Measurements from ENCODE around the gene YWHAB.
"Not testable (repeated sequence)": the region's sequence is repeated elsewhere in the genome, so short reads cannot be mapped to it uniquely, and the experiment has no call there.

The YWHAB gene

DNA sequence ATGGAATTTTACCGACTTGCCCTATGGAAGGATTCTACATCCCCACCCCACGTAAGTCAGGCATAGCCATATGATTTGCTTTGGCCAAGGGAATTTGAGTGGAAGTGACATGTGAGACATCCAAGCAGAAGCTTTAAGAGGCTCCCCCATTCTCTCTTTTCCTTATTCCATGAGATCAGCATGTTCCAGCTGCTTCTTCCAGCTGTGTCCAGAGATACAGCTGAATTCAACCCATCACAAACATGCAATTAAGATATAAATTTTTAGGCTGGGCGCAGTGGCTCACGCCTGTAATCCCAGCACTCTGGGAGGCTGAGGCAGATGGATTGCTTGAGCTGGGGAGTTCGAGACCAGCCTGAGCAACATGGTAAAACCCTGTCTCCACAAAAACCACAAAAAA is 16.0 kb upstream of the YWHAB start:
- no peak for DNase-seq

DNA sequence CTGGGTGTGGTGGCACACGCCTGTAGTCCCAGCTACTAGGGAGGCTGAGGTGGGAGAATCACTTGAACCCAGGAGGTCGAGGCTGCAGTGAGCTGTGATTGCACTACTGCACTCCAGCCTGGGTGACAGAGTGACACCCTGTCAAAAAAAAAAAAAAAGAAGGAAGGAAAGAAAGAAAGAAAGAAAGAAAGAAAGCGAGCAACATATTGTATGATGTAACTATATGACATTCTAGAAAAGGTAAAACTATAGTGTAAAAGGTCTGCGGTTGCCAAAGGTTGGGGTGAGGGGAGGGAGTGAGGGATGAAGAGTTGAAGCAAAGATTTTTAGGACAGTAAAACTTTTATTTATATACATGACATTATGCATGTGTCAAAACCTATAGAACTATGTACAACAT is 3.1 kb upstream of the YWHAB start:
- DNase-seq: not testable (repeated sequence)

DNA sequence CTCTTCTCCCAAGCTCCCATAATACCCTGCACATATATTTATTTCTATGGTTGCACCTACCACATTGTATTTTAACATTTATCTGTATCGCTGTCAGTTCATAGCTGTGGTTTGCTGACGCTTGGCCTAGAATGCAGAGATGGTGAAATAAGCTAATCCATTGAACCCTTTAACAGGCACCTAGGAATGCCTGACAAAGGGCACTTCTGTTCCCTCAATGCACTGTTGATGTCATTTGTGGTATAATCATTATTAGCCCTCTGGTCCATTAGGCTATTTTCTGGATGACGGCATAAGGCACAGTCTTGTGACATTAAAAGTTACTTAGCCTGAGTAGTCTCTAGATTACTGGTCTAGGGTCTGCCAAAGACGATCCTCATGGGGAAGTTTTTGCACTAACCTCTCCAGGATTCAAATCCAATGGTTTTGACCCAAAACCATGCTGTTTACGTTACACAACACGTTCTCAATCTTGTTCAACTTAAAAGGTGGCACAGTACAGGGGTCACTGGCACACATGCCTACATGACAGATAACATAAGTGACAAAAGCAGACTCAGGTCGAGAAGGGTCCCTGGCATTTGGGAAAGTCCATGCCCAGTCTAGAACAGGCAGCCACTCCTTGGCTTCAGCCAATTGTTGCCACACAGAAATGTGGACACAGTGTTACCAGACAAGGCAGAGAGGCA is 2.1 kb upstream of the YWHAB start:
- no peak for DNase-seq

- DNase-seq: no peak
These were observed 556 bp upstream of the YWHAB start for GRCh38 chr20:44884907-44885391.

DNA sequence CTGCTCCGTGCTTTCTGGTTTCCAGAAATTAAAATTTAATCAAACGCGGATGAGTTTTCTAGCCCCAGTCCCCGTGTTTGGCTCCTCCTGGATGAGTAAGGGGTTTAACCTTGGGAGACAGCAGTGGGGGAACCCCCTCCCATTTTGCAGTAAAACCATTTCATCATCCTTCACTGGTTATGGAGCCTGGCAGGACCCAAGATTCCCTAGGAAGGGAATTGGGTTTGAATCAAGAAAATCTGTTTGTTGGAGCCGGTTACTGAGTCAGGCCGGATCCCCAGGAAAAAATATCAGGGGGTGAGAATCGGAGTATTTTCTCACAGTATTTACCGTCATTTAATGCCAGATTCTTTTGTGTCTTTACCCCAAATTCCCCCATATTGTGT is 754 bp downstream of the YWHAB start:
- DNase-seq: no peak

- DNase-seq: no peak
These were observed 1.3 kb downstream of the YWHAB start for GRCh38 chr20:44886828-44887227.

GRCh38 chr20:44887466-44887865 is 2.0 kb downstream of the YWHAB start:
- no peak for DNase-seq

DNA sequence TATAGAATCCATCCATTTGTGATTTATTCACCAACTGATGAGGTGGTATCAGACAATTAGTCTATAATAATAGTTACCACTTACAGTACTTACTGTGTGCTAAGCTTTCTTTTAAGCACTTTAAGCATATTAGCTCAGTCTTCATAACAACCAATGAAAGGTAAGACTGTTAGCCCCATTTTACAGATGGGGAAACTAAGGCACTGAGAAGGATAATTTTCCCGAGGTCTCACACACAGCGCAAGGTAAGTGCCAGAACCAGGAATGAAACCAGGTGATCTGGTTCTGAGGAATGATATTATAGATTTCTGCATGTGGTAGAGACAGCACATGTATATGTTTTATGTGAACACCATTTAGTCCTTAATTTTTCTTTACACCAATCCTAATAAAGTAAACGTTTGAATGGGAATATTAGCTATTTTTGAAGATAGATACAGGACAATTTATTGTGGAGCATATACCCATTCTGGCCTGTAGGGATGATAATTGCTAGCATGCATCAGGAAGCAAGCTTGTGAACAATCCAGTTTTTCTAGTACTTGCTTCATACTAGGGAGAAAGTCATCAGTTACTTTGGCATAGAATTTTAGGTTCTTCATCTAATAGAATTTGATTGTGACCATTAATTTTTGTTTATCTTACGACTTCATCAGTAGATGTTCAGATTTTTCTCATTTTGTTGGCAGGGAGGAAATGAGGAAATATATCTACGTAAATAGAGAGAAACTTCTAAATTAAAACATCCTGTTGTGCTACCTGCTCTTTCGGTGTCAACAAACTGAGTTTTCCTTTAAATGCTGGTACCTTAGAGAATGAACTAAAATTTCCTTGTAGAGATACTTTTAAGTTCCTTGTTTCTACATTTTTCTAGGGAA is 3.0 kb downstream of the YWHAB start:
- no peak for DNase-seq

GRCh38 chr20:44891826-44892225 is 6.3 kb downstream of the YWHAB start:
- no peak for DNase-seq

- DNase-seq: no peak
These were observed 9.5 kb downstream of the YWHAB start for GRCh38 chr20:44894959-44895358.

DNA sequence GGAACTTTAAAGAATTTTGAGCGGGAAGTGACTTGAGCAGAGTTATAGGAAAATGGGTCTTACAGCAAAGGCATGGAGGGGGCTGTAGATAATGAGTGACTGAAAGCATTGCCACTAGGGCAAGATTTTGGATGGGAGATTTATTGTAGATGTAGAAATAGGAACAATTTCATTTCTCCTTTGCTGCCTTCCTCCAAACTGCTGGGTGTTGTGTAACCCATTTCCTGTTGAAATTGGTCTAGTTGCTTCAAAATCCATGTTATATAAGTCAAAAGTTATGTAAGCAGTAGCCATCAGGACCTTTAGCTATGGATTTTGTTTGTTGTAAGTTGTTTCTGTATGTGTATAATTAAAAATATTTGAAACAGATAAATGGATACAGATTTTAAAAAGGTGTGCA is 11.1 kb downstream of the YWHAB start:
- DNase-seq: no peak

- no peak for DNase-seq
These were observed 11.6 kb downstream of the YWHAB start for GRCh38 chr20:44897133-44897532.

DNA sequence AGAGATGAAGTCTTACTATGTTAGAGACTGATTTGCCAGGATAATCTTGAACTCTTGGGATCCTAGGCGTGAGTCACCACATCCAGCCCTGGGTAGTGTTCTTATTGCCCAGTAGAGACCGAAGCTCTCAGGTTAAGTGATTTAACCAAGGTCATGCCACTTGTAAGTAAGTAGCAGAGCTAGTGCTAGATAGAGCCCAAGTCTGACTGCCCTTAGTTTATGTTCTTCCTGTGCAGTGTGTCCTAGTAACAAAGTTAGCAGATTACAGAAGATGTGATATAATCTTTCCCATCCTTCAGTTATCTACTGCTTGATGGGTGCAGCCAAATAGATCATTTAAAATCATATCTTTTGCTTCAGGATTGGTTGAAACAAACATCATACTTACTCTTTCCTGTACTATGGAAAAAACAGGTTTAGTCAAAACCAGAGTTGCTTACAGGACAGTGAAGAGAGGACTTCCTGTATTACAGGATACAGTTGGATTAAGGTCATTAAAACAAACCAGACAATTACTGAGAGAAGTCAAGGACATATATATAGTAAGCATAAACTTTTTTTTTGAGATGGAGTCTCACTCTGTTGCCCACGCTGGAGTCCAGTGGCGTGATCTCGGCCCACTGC is 14.8 kb downstream of the YWHAB start:
- DNase-seq: no peak

- no peak for DNase-seq
These were observed 16.5 kb downstream of the YWHAB start for GRCh38 chr20:44901974-44902373.

GRCh38 chr20:44904377-44904776 is 18.9 kb downstream of the YWHAB start:
- DNase-seq: no peak

- no peak for DNase-seq
These were observed 23.7 kb downstream of the YWHAB start for GRCh38 chr20:44908987-44909871.

GRCh38 chr20:44909872-44910689 is 24.6 kb downstream of the YWHAB start, which contains the start of gene PABPC1L:
Gene PABPC1L (plus strand): TSS chr20:44910060. CDS start chr20:44910144, 84 bp downstream.
- no peak for DNase-seq

- DNase-seq: no peak
These were observed 25.3 kb downstream of the YWHAB start for GRCh38 chr20:44910690-44911262.

- DNase-seq: no peak
These were observed 25.9 kb downstream of the YWHAB start for GRCh38 chr20:44911264-44911921.

GRCh38 chr20:44912189-44912588 is 26.7 kb downstream of the YWHAB start:
- DNase-seq: no peak

DNA sequence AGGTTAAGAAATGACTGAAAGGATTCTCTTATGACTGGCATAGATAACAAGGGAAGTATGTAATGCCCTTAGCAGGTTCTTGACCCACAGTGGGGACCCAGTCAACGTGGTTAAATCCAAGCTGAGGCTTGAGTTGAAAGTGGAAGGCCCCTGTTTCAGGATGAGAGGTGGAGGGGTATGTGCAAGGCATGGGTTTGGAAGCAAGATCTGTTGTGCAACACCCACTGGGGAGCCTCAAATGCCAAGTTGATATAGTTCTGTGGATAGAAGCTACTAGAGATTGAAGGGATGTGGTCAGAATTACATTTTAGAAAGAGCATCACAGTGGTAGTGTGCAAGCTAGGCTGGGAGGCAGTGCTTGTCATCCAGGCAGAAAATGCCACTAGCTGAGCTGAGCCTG is 29.4 kb downstream of the YWHAB start:
- DNase-seq: no peak

All from DMS 273 treated with DMSO at 0.1 percent for 48 hours (cell line).